Measurements from ENCODE around the gene PRTG. TPM values are rescaled to one million over a fixed set of nuclear protein-coding genes. Genes with fewer than 3 reads are reported as not detected.
A peak's percentile ranks its signal among the peaks of the same experiment; 100 is the strongest.

The PRTG gene
- total and polyA plus RNA-seq, 2 donors (not counting 1 experiment from before 2014, with no cell fraction given), result 2.1 to 4.0 TPM

DNA sequence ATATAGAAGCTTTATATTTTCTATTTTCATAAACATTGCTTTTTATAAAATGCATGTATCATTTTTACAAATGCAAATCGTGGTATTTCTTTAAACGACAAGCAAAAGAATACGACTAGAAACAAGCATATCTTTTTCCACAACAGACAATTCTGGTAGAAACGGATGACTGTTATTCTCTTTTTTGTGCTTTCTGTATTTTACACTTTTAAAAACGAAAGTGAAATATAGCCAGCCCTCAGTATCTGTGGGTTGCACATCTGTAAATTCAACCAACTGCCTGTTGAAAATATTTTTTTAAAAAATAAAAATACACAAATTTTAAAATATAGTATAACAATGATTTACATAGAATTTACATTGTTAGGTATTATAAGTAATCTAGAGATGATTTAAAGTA is 61.3 kb downstream of the PRTG start:
- Histone ChIP-seq H4K20me1 (ENCODE audit: control insufficient read depth, extremely low read depth, insufficient read depth, low read length) (no peaks in the 10 kb centered on the region), H3K27me3 (ENCODE audit: control insufficient read depth, insufficient read depth, low read length) (no peaks in the 10 kb centered on the region), H3K4me2 (ENCODE audit: extremely low read depth, insufficient read depth, low read length) (peak overlapping the region; percentile 35), H2AFZ (ENCODE audit: low read length) (no peak overlapping the region), H3K27ac (ENCODE audit: insufficient read depth, low read length) (no peak overlapping the region), H3K9me3 (ENCODE audit: control insufficient read depth, insufficient read depth, low read depth, low read length) (no peaks in the 10 kb centered on the region), H3K79me2 (ENCODE audit: control insufficient read depth, insufficient read depth, low read length) (no peaks in the 10 kb centered on the region), H3K4me3 (replicated peaks in 1 of 4; ENCODE audit: control extremely low read depth in 1 of 4, insufficient read depth in 1 of 4, low read depth in 3 of 4, low read length in 4 of 4) (no peak overlapping the region), H3K4me1 (ENCODE audit: control insufficient read depth, extremely low read depth, insufficient read depth, low read length) (no peaks in the 10 kb centered on the region), H3K9ac (ENCODE audit: insufficient read depth, low read length) (no peak overlapping the region), H3K36me3 (ENCODE audit: control insufficient read depth, insufficient read depth, low read length) (no peaks in the 10 kb centered on the region)
- no peak for DNase-seq (ENCODE audit: low read depth in 2 of 2)
- TF ChIP-seq EZH2 (IDR thresholded peaks at IDR 0.05; ENCODE audit: low read length, missing control alignments) (no peak), CTCF (conservative IDR thresholded peaks at IDR 0.05 in 1 of 2, IDR thresholded peaks at IDR 0.05 in 1 of 2; ENCODE audit: low read depth in 1 of 2, low read length in 2 of 2) (no peak)

- Histone ChIP-seq H4K20me1 (ENCODE audit: control insufficient read depth, extremely low read depth, insufficient read depth, low read length) (no peaks in the 10 kb centered on the region), H3K4me2 (ENCODE audit: extremely low read depth, insufficient read depth, low read length) (no peak overlapping the region), H3K9me3 (ENCODE audit: control insufficient read depth, insufficient read depth, low read depth, low read length) (no peaks in the 10 kb centered on the region), H3K27me3 (ENCODE audit: control insufficient read depth, insufficient read depth, low read length) (no peaks in the 10 kb centered on the region), H3K27ac (ENCODE audit: insufficient read depth, low read length) (no peak overlapping the region), H3K9ac (ENCODE audit: insufficient read depth, low read length) (no peak overlapping the region), H3K4me1 (ENCODE audit: control insufficient read depth, extremely low read depth, insufficient read depth, low read length) (no peaks in the 10 kb centered on the region), H2AFZ (ENCODE audit: low read length) (no peak overlapping the region), H3K4me3 (replicated peaks in 1 of 4; ENCODE audit: control extremely low read depth in 1 of 4, insufficient read depth in 1 of 4, low read depth in 3 of 4, low read length in 4 of 4) (no peak overlapping the region), H3K79me2 (ENCODE audit: control insufficient read depth, insufficient read depth, low read length) (no peaks in the 10 kb centered on the region), H3K36me3 (ENCODE audit: control insufficient read depth, insufficient read depth, low read length) (no peaks in the 10 kb centered on the region)
- TF ChIP-seq CTCF (conservative IDR thresholded peaks at IDR 0.05 in 1 of 2, IDR thresholded peaks at IDR 0.05 in 1 of 2; ENCODE audit: low read depth in 1 of 2, low read length in 2 of 2) (no peak), EZH2 (IDR thresholded peaks at IDR 0.05; ENCODE audit: low read length, missing control alignments) (no peak)
- no peak for DNase-seq (ENCODE audit: low read depth in 2 of 2)
Measured at GRCh38 chr15:55676507-55676906, 66.4 kb downstream of the PRTG start.

- no peaks in the 10 kb centered on the region for H3K79me2 ChIP-seq (ENCODE audit: control insufficient read depth, insufficient read depth, low read length)
- no peak overlapping the region for H3K9ac ChIP-seq (ENCODE audit: insufficient read depth, low read length)
Measured at GRCh38 chr15:55673287-55673686, 69.7 kb downstream of the PRTG start.

More at GRCh38 chr15:55673287-55673686, 69.7 kb downstream of the PRTG start:
- Histone ChIP-seq H4K20me1 (ENCODE audit: control insufficient read depth, extremely low read depth, insufficient read depth, low read length) (no peaks in the 10 kb centered on the region), H3K4me2 (ENCODE audit: extremely low read depth, insufficient read depth, low read length) (no peak overlapping the region), H3K36me3 (ENCODE audit: control insufficient read depth, insufficient read depth, low read length) (no peaks in the 10 kb centered on the region), H3K4me3 (replicated peaks in 1 of 4; ENCODE audit: control extremely low read depth in 1 of 4, insufficient read depth in 1 of 4, low read depth in 3 of 4, low read length in 4 of 4) (no peak overlapping the region), H3K4me1 (ENCODE audit: control insufficient read depth, extremely low read depth, insufficient read depth, low read length) (no peaks in the 10 kb centered on the region), H3K27me3 (ENCODE audit: control insufficient read depth, insufficient read depth, low read length) (no peaks in the 10 kb centered on the region), H3K9me3 (ENCODE audit: control insufficient read depth, insufficient read depth, low read depth, low read length) (no peaks in the 10 kb centered on the region), H2AFZ (ENCODE audit: low read length) (no peak overlapping the region), H3K27ac (ENCODE audit: insufficient read depth, low read length) (no peak overlapping the region)
- no peak for TF ChIP-seq EZH2 (IDR thresholded peaks at IDR 0.05; ENCODE audit: low read length, missing control alignments)
- no peak for TF ChIP-seq CTCF (conservative IDR thresholded peaks at IDR 0.05 in 1 of 2, IDR thresholded peaks at IDR 0.05 in 1 of 2; ENCODE audit: low read depth in 1 of 2, low read length in 2 of 2)
- DNase-seq (ENCODE audit: low read depth in 2 of 2), result no peak

Measured in fibroblast of lung (primary cell).